ENCODE results near the gene IL22RA1.

IL22RA1 gene

DNA sequence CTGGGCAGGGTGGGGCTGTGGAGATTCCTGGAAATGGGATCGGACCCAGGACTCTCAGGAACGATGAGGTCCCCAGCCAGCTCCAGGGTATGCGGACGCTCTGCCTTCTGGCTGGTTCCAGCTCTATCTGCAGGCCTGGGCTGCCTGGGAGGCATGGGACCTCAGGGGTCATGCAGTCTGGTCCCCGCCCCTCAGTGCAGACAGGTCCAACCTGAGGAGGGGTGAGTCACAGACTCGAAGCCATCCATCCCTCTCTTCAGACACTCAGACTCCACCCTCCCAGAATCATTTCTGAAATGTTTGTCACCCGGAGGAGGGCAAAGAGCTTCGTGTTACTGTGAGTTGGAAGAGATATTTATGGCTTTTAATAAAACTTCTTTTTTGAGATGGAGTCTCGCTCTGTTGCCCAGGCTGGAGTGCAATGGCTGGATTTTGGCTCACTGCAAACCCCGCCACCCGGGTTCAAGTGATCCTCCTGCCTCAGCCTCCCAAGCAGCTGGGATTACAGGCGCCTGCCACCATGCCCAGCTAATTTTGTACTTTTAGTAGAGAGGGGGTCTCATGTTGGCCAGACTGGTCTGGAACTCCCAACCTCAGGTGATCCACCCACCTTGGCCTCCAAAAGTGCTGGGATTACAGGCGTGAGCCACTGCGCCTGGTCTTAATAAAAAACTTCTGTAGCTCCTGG is 25.1 kb downstream of the IL22RA1 start:
- Mint-ChIP-seq H3K27me3 (peaks cover 74% of the 10 kb centered on the region), H3K4me1 (no peaks in the 10 kb centered on the region)
- ATAC-seq, result no peak

DNA sequence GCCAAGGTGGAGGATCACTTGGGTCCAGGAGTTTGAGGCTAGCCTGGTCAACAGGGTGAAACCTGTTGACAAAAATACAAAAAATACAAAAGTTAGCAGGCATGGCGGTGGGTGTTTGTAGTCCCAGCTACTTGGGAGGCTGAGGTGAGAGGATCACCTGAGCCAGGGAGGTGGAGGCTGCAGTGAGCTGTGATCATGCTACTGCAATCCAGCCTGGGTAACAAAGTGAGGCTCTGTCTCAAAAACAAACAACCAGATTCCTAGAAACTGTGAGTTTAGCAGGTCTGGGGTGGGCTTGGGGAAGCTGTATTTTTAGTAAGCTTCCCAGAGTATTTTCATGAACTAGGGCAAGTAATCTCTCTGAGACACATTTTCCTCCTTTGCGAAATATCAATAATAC is 25.8 kb downstream of the IL22RA1 start:
- Mint-ChIP-seq H3K27ac (no peak overlapping the region), H3K4me3 (no peak overlapping the region), H3K27me3 (peaks cover 77% of the 10 kb centered on the region), H3K36me3 (no peaks in the 10 kb centered on the region), H3K9me3 (no peaks in the 10 kb centered on the region), H3K4me1 (peaks cover 5% of the 10 kb centered on the region)
- no peak for ATAC-seq

More for the DNA sequence above, 25.1 kb downstream of the IL22RA1 start:
- no peak overlapping the region for H3K4me3 Mint-ChIP-seq
- no peaks in the 10 kb centered on the region for H3K9me3 Mint-ChIP-seq
- H3K27ac Mint-ChIP-seq, result no peak overlapping the region
- no peaks in the 10 kb centered on the region for H3K36me3 Mint-ChIP-seq

DNA sequence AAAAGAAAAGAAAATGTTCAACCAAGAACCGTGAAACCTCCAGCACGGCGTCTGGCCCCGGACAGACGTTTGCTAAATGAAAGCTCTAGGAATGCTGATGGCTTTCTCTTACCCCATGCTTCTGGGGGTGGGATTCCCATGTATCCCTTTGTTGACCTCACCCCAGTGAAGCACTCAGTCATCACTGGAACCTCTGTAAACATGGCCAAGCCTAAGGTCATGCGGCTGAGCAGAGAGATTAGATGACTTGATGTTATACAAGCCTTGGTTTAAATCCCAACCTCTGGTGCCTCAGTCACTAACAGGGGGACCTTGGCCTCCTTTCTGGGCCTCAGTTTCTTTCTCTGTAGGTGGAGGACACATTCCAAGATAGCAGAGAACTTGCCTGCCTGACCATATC is 28.2 kb downstream of the IL22RA1 start:
- Mint-ChIP-seq H3K27ac (no peak overlapping the region), H3K9me3 (no peaks in the 10 kb centered on the region), H3K27me3 (peaks cover 77% of the 10 kb centered on the region), H3K36me3 (no peaks in the 10 kb centered on the region), H3K4me1 (peaks cover 11% of the 10 kb centered on the region), H3K4me3 (no peak overlapping the region)
- ATAC-seq, result no peak

DNA sequence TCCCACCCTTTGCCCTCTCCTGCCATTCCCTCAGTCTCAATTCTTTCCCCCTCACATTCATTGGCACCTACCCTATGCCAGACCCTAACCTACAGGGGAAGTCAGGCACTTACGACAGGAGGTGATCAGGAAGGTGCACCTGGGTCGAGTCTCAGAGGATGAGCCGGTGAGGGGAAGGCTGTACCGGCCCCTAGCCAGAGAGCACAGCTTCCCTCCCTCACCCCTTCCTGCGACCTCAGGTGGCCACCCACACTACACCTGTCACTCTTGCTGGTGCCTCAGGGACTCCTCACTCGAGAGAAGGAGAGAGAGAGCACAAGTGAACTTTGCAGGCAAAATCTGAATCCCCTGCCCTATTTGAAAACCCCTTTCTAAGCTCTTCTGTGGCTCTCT is 29.3 kb downstream of the IL22RA1 start:
- H3K36me3 Mint-ChIP-seq, result no peaks in the 10 kb centered on the region

DNA sequence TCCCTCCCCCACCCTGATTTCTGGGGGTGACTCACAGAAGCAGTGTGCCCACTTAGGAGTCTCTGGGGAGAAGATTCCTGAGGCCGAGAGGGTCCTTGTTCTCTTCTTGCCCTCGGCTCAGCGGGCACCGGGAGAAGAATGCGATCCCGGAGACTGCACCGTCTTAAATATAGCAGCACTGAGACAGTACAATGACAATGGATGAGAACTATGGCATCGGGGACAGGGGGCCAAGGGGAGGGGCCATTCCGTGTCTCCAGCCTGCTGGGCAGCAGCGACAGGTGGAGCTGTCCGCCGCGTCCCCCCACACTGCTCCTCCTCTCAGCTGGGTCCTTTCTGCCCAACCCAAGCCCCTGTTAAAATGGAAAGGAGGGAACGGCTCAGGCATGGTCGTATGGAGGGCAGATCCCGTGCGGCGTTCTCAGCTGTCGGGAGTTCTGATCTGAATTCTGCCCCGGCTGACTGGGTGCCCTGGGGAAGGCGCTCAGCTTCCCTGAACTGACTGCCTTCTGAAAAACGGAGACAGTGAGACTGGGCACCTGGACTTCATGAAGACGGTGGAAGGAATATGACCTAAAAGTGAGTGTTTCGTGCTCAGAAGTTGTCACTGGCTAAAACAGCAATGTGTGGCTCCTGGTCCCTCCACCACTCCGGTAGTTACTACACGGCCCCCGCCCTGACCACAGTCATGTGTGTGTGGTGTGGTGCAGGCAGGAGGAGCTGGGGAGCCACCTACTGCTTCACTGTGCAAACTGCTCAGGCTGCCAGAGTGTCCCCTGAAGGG is 30.8 kb downstream of the IL22RA1 start, which contains the start of gene MYOM3:
TSS of gene MYOM3 (minus strand) at position 140 of the 784 bp plus-strand sequence. CDS start 3,499 bp downstream, outside the sequence.
- H3K27me3 Mint-ChIP-seq, result peaks cover 54% of the 10 kb centered on the region

More for the DNA sequence above, 29.3 kb downstream of the IL22RA1 start:
- no peak for ATAC-seq
- H3K4me1 Mint-ChIP-seq, result peaks cover 11% of the 10 kb centered on the region
- H3K9me3 Mint-ChIP-seq, result no peaks in the 10 kb centered on the region
- no peak overlapping the region for H3K27ac Mint-ChIP-seq
- no peak overlapping the region for H3K4me3 Mint-ChIP-seq
- peaks cover 68% of the 10 kb centered on the region for H3K27me3 Mint-ChIP-seq

DNA sequence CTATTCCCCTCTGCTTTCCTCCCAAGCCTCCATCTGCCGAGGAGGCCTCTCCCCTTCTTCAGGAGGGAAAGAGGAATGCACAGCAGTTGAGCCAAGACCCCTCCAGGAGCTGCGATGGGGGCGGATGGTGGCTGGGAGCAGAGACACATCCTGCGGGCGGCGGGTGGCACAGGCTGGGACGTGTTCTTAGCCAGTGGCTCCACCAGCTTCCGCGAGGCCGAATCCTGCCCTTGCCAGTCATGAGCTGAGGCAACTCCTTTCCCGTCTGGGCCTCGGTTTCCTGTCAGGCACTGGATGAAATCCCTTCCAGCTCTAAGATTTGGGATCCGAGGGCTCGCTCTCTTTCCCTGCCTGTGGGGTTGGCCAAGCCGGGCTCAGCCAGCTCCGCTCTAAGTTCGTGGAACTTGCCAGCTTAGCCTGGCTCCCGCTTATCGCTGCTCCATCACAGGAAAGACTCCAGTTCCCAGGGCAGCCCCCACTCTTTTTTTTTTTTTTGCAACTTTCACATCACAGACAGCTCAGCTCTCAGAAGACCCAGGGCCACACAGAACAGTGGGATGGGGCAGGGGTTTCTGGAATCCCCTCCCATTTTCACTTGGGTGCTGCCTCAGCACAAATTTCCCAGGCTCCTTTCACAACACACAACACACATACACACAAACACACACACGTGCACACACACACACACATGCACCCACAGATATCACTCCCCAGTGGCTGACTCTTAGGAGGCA is 31.5 kb downstream of the IL22RA1 start:
- H3K9me3 Mint-ChIP-seq, result no peaks in the 10 kb centered on the region
- H3K36me3 Mint-ChIP-seq, result no peaks in the 10 kb centered on the region
- no peak overlapping the region for H3K4me3 Mint-ChIP-seq
- peaks cover 11% of the 10 kb centered on the region for H3K4me1 Mint-ChIP-seq
- H3K27me3 Mint-ChIP-seq, result peaks cover 46% of the 10 kb centered on the region
- ATAC-seq, result no peak
- H3K27ac Mint-ChIP-seq, result no peak overlapping the region

More for the DNA sequence above, 30.8 kb downstream of the IL22RA1 start, which contains the start of gene MYOM3:
- Mint-ChIP-seq H3K4me3 (peak within 1 kb of the TSS; percentile 3), H3K27ac (no peak within 1 kb of the TSS), H3K36me3 (no peaks in the 10 kb centered on the region), H3K9me3 (no peaks in the 10 kb centered on the region), H3K4me1 (peaks cover 11% of the 10 kb centered on the region)
- ATAC-seq, result peak; percentile 81

DNA sequence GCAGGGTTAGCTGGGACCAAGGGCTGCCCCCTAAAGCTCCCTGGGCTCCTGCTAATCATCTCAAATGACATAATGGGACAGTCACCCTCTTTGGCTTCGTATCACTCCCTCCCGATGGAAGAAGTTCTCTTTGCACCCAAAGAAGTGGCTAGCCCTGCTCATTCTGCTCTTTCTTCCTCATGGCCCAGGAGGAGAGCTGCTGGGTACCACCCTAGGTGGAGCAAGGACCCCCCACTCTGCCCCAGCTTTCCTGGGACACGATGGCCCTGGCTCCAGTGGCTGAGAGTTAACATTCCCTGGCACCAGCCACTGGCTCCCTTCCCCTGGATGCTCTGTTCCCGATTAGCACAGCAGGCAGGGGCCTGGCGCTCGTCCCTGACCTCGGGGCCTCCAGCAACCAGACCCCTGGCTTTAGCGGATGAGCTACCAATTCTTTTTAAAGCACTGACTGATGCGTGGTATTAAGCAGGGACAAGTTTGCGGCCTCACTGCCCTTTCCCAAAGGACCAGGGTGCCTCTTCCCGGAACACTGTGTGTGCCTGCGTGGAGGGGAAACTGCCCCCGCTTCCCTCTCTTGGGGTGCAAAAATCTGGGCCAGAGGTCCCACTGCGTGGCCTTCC is 32.2 kb downstream of the IL22RA1 start:
- H3K36me3 Mint-ChIP-seq, result no peaks in the 10 kb centered on the region
- no peak overlapping the region for H3K27ac Mint-ChIP-seq
- H3K27me3 Mint-ChIP-seq, result peaks cover 40% of the 10 kb centered on the region
- H3K4me3 Mint-ChIP-seq, result no peak overlapping the region
- H3K4me1 Mint-ChIP-seq, result peaks cover 11% of the 10 kb centered on the region
- ATAC-seq, result no peak
- no peaks in the 10 kb centered on the region for H3K9me3 Mint-ChIP-seq

DNA sequence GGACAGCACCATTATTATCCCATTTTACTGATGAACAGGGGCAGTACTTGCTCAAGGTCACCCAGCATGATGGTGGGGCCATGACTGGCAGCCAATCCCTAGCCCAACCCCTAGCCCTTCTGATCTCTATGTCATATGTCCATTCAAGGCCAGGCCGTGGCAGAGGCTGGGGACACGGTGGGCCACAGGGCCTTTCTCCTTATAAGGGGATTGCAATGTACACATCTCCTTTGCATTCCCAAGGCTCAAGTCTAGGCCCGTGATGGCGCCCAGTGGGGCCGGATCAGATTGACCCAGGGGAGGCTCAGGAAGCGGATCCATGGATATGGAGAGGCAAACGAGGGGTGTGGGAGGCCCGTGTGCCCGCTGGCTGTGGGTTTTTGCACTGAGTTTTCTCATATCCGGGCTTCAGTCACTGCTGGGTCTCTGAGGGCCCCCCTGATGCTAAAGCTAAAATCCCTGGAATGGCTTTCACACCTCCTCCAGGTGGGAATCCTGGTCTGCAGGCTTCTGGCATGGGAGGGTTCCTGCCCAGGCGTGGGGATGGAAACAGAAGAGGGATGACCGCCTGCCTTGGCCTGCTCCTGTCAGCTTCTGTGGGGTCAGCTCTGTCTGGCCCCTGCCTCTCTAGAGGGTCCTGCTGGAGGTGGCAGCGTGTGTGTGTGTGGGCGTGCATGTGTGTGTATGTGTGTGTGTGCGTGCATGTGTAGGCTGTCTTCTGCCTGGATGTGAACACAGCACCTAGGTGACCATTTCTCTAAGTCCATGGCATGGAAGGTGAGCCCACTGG is 33.1 kb downstream of the IL22RA1 start:
- Mint-ChIP-seq H3K4me3 (no peak overlapping the region), H3K27me3 (peaks cover 40% of the 10 kb centered on the region), H3K9me3 (no peaks in the 10 kb centered on the region), H3K36me3 (no peaks in the 10 kb centered on the region), H3K27ac (no peak overlapping the region), H3K4me1 (peaks cover 11% of the 10 kb centered on the region)
- no peak for ATAC-seq

DNA sequence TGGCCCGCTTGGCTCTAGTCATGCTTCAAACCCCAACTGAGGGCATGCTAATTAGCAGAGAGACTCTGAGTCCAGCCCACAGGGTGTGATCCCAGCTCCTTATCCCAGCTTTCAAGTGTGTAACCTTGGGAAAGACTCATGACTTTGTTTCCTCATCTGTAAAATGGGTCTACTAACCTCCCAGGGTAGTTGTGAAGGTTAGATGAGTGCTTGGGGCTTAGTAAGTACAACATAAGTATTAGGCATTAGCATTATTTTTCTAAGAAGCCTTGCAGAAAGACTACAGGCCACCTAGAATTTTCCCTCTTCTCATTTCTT is 33.8 kb downstream of the IL22RA1 start:
- no peak overlapping the region for H3K27ac Mint-ChIP-seq
- peaks cover 34% of the 10 kb centered on the region for H3K27me3 Mint-ChIP-seq
- H3K4me1 Mint-ChIP-seq, result peaks cover 11% of the 10 kb centered on the region
- no peaks in the 10 kb centered on the region for H3K9me3 Mint-ChIP-seq
- ATAC-seq, result no peak
- no peaks in the 10 kb centered on the region for H3K36me3 Mint-ChIP-seq
- H3K4me3 Mint-ChIP-seq, result no peak overlapping the region

DNA sequence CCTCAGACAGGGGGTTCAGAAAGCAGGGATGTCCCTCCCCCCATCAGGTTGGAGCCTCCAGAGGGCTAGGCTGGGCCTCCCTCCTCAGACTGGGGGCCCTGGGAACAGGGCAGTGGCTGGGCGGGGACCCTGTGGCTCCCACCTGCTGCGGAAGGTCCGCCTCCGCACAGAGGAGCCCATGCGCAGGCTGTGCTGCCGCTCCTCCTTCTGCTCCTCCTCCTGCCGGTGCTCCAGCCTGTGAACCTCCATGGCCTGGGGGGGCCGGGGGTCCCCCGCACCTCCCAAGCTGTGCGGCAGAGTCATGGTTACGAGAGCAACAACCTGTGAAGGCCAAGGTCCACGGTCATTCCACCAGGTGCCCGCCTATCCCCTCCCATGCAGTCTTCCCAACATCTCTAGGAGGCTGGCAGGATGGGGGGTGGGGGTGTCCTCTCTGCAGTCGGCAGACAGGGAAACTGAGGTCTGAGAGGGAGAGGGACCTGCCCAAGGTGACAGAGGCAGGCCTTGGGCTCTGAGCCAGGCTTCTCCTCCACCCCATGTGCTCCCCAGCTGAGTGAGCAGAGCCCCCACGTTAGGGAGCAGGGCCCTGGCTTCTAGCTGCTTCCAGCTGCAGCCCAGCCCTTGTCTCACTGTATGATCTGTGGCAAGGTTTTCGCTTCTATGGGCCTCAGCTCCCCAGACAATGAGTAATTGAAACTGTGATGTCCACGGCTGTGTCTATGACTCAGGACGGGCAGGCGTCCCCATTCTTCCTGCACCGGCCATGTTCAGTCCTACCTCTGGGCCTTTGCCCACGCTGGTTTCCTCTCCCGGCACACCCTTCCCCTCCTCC is 34.4 kb downstream of the IL22RA1 start:
- Mint-ChIP-seq H3K36me3 (no peaks in the 10 kb centered on the region), H3K4me3 (no peak overlapping the region), H3K27ac (no peak overlapping the region), H3K4me1 (peaks cover 11% of the 10 kb centered on the region), H3K9me3 (no peaks in the 10 kb centered on the region), H3K27me3 (peaks cover 28% of the 10 kb centered on the region)
- ATAC-seq, result no peak

DNA sequence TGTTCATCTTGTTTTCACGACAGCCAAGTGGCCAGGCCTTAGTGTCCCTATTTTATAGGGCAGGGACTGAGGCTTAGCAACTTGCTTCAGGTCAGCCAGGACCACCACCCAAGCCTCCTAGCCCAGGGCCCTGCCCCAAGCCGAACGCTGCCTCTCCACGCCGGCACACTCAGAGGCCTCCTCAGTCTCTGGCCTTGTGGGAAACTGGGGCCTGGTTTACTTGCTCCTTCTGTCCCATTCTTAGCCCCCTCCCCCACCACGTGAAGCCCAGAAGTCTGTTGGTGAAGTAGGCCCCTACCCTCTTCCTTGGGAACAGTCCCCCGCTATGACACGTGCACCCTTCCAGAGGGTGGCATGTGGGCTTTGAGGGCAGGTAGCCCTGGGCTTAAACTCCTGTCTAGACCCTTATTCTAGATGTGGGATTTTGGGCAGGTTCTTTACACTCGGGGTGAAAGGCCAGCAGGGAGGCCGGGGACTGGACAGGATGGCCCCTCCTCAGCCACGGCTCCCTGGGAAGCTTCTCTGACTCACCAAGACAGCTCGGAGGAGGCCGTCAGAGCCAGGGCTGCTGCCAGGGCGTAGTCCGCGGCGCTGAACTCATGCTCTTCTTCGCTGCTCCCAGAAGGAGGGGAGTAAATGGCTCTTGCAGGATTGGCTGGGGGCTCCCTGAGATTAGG is 35.3 kb downstream of the IL22RA1 start:
- H3K4me3 Mint-ChIP-seq, result no peak overlapping the region
- no peak overlapping the region for H3K27ac Mint-ChIP-seq
- H3K9me3 Mint-ChIP-seq, result no peaks in the 10 kb centered on the region
- ATAC-seq, result no peak
- peaks cover 10% of the 10 kb centered on the region for H3K4me1 Mint-ChIP-seq
- peaks cover 19% of the 10 kb centered on the region for H3K27me3 Mint-ChIP-seq
- H3K36me3 Mint-ChIP-seq, result no peaks in the 10 kb centered on the region

DNA sequence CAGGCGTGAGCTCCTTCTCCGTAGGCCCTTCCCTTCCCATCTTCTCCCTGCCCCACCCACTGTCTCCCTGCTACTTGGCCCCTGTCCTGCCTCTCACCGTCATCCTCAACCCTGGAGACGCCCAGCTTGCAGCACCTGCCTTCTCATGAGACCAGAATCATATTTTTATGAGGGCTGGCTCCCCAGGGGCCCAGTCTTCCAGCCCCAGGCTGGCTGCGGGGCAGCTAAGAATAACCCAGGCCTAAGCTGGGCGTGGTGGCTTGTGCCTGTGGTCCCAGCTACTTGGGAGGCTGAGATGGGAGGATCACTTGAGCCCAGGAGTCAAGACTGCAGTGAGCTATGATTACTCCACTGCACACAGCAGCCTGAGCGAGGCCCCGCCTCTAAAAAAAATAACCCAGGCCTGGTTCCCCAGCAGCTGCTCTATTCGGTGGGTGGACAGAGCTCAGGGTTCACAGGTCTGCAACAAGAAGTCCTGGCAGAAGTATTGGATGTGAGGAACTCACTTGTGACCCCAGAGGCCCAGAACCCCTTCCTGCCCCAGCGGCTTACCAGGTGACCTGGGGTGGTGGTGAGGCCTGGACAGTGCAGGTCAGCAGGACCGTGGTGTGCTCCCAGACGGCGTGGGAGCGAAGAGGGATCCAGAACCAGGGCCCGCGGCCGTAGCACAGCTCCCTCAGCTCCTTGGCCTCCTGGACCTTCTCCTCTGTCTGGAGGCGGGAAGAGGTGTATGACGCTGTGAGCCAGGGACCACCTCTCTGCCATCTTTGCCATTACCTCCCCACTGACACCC is 37.4 kb downstream of the IL22RA1 start:
- Mint-ChIP-seq H3K36me3 (no peaks in the 10 kb centered on the region), H3K27me3 (no peaks in the 10 kb centered on the region), H3K9me3 (no peaks in the 10 kb centered on the region), H3K4me3 (no peak overlapping the region), H3K27ac (no peak overlapping the region), H3K4me1 (no peaks in the 10 kb centered on the region)
- ATAC-seq, result no peak

DNA sequence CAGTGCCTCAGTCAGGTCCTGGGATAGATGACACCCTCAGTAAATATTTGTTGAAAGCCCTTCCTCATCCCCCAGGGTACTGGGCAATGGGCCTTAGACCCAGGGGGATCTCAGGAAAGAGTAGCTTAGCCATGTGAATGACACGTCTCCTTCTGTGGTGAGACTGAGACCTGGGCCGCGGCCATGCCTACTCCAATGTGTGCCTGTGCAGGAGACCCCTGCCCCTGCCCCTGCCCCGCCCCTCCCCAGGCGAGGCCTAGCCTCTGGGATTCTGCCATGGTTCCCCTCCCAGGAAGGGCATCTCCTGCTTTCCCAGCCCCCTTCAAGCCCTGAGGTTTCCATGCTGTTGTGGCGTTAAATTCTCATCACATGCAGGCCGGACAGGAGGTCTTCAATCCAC is 38.1 kb downstream of the IL22RA1 start:
- H3K9me3 Mint-ChIP-seq, result no peaks in the 10 kb centered on the region
- no peak for ATAC-seq
- no peak overlapping the region for H3K27ac Mint-ChIP-seq
- H3K27me3 Mint-ChIP-seq, result no peaks in the 10 kb centered on the region
- no peaks in the 10 kb centered on the region for H3K36me3 Mint-ChIP-seq
- no peak overlapping the region for H3K4me3 Mint-ChIP-seq
- no peaks in the 10 kb centered on the region for H3K4me1 Mint-ChIP-seq

Data from stimulated activated memory B cell treated with anti-CD40 and anti-IgM and Interleukin-4, amounts not matched to agents 10 μg/mL and 1 μg/mL and 100 μg/mL, for 72 hours (primary cell).